NK-92 (cell line): ENCODE measurements around the gene ZFP14.

Experiments
- DNase-seq: peaks from one replicate; lab custom pipeline; 2025; ENCODE audit not compliant: unreplicated experiment; lab: John Stamatoyannopoulos, UW

Gene ZFP14

DNA sequence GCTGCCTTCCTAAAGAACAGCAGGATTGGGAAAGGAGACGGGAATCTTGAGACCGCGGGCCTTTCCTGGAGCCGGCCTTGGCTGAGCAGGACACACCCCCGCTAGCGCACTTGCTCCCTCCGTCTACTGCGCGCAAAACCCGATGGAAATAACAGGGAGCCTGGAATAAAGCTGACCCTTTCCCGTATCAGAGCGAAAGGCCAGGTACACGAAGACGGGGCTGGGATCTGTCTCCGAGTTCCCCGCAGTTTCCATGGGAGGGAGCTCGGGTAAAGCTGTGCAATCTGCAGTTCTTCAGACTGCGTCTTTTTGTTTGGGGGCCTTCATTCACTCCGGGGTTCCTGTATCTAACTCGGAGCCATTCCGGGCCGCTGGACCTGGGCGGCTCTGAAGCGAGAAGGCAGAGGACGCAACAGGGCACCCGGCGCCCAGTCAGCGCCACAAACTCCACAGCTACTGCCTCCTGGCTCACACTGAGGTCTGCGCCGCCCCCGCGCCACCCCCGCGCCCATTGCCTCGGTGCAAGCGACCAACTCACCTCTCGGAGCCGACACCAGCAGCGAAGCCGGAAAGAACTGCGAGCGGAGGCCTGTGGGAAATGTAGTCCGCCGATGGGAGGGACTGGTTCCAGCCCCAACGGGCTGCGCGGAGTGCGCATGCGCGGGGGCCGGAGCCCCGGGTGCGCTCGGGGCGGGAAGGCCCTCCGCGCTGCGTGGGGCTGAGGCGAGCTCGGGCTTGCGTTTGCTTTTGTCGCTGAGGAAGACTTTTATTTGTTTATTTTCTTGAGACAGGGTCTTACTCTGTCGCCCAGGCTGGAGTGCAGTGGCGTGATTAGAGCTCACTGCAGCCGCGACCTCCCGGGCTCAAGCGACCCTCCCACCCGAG lies at the start of gene ZFP14:
TSS of gene ZFP14 (minus strand) at position 577 of the 885 bp plus-strand sequence. CDS start 11,309 bp downstream, outside the sequence.
- DNase-seq, result peak; percentile 41

DNA sequence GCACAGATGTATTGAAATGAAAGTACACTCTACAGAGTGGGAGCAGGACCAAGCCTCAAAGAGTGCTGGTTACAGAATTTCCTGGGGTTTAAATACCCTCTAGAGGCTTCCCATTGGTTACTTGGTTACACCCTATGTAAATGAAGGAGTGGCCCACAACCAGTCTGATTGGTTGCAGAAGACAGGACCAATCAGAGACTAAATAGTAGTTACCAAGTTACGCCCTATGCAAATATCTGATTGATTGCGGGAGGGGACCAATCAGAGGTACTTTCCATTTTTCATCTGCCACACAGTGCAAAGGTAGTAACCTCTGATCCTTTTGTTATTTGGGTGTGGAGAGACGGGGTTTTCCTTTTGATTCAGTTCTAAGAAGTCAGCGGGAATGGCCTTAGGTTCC lies 44.9 kb upstream of the ZFP14 start:
- DNase-seq, result no peak

GRCh38 chr19:36421749-36422481 lies 42.9 kb upstream of the ZFP14 start:
- DNase-seq, result no peak

- DNase-seq, result no peak
These were observed 42.2 kb upstream of the ZFP14 start for GRCh38 chr19:36420961-36421748.

- DNase-seq, result no peak
These were observed 39.4 kb upstream of the ZFP14 start, which contains the start of gene ZFP82 for GRCh38 chr19:36418287-36419001. ZFP82 (minus strand) TSS chr19:36418644; CDS start chr19:36409789, 8,855 bp downstream.

DNA sequence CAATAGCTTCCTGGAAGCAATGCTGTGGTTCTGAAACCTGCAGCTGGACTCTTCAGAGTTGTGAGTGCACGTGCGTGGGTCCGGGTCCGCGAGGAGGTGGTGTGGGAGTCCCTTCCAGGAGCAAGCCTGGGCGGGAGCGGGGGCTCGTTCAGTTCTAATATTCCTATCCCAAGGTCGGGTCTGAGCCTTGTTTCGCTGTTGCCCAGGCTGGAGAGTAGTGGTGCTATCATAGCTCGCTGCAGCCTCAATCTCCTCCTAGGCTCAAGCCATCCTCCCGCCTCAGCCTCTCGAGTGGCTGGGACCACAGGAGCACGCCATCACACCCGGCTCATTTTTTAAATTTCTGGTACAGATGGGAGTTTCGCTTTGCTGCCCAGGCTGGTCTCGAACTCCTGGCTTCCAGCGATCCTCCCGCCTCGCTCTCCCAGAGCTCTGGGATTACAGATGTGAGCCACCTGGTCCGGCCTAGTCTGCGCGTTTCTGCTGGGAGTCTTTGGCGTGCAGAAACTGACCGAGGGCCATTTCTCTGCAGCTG lies 38.8 kb upstream of the ZFP14 start:
- no peak for DNase-seq

- no peak for DNase-seq
These were observed 30.8 kb upstream of the ZFP14 start for GRCh38 chr19:36409841-36410240.

- no peak for DNase-seq
These were observed 29.1 kb upstream of the ZFP14 start for GRCh38 chr19:36408101-36408500.

GRCh38 chr19:36404498-36404897 lies 25.5 kb upstream of the ZFP14 start:
- no peak for DNase-seq

GRCh38 chr19:36401475-36401874 lies 22.5 kb upstream of the ZFP14 start:
- no peak for DNase-seq

DNA sequence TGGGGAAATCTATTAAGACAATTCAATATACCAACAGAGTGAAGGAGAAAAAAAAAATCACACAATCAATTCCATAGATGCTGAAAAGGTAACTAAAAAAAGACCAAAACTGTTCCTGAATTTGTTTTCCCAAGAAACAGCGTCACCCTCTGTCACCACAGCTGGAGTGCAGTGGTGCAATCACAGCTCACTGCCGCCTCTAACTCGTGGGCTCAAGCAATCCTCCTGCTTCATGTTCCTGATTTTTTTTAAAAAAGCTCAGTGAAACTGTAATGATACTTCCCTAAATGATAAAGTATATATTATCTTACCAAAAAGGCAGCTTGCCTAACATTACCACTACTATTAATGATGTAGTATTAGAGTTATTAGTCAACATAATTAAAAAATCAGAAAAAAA lies 19.6 kb upstream of the ZFP14 start:
- DNase-seq, result no peak

DNA sequence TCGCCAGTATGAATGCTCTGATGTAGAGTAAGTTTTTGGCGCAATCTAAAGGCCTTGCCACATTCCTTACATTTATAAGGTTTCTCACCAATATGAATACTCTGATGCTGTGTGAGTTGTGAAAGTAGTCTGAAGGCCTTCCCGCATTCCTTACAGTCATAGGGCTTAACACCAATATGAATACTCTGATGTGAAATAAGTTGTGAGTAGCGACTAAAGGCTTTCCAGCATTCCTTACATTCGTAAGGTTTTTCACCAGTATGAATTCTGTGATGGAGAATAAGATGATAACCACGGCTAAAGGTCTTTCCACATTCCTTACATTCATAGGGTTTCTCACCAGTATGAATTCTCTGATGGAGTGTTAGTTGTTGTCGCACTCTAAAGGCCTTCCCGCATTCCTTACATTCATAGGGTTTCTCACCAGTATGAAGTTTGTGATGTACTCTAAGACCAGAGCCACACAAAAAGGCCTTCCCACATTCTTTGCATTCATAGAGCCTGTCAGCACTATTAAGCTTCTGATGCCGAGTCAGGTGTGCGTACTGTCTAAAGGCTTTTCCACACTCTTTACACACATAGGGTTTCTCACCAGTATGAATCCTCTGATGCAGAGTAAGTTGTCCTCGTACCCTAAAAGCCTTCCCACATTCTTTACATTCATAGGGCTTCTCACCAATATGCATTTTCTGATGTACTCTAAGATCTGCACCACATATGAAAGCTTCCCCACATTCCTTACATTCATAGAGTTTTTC lies 14.1 kb upstream of the ZFP14 start:
- no peak for DNase-seq

DNA sequence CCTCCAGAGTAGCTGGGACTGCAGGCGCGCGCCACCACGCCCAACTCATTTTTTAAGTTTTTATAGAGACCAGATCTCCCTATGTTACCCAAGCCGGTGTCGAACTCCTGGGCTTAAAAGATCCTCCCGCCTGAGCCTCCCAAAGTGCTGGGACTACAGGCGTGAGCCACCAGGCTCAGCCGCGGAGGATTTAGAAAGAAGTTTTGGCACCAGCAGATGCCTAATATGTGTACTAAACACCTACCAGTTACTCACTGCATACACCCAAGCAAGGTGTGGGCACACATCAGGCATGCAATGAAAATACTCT lies 464 bp upstream of the ZFP14 start:
- no peak for DNase-seq

GRCh38 chr19:36377541-36378178 lies 1.3 kb downstream of the ZFP14 start:
- DNase-seq, result no peak

DNA sequence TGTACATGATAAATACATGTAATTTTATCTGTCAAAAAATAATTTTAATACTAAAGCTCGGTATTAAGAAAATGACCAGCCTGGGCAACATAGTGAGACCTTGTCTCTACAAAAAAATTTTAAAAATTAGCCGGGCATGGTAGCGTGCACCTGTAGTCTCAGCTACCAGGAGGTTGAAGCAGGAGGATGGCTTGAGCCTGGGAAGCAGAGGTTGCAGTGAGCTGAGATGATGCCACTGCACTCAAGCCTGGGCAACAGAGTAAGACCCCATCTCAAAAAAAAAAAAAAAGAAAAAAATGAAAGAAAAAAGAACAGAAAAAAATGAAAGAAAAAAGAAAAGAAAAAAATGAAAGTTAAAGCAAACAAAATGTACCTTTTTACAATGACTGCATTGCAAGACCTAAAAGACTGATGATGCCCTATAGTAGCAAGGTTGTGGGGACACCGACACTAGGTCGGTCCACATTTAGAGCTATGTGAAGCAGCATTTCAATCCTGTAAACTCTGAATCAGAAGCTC lies 5.3 kb downstream of the ZFP14 start:
- DNase-seq, result no peak

GRCh38 chr19:36371886-36372285 lies 7.1 kb downstream of the ZFP14 start:
- no peak for DNase-seq

- no peak for DNase-seq
These were observed 15.2 kb downstream of the ZFP14 start for GRCh38 chr19:36363845-36364244.

- DNase-seq, result no peak
These were observed 38.1 kb downstream of the ZFP14 start for GRCh38 chr19:36340786-36341372.
